K562 (cell line): ENCODE data around the gene ING1. TPM values are rescaled to one million over a fixed set of nuclear protein-coding genes. Genes with fewer than 3 reads are reported as not detected.

Experiments
- BDP1 ChIP-seq: IDR thresholded peaks from 3 replicates; pipeline ENCODE4 v1.6.1; 2011; ENCODE audit not compliant: insufficient read length, insufficient read depth
- BMI1 ChIP-seq: fragments of 150-350 bp; IDR thresholded peaks from 2 replicates; pipeline ENCODE4 v1.6.1; 2014; ENCODE audit warnings: low read length
- C11orf30 ChIP-seq: fragments of 450-650 bp; IDR thresholded peaks from 2 replicates; pipeline ENCODE4 v1.6.1; 2016; ENCODE audit warnings: low read depth, mild to moderate bottlenecking
- CAMTA2 ChIP-seq: fragments of 250-450 bp; sonication (Bioruptor Pico); conservative IDR thresholded peaks from 2 replicates; pipeline ENCODE4 v1.5.1; 2022
- CXXC5 ChIP-seq: fragments of 250-450 bp; sonication (Bioruptor Pico); IDR thresholded peaks from 2 replicates; pipeline ENCODE4 v1.8.0; 2022; ENCODE audit warnings: inconsistent platforms, mild to moderate bottlenecking, moderate library complexity
- ID3 ChIP-seq, 2 experiments: fragments of 250-450 bp in 1 of 2; fragments of 450-650 bp in 1 of 2; sonication (Bioruptor Pico) in 1 of 2; IDR thresholded peaks; 2 replicates each; pipeline versions ENCODE4 v1.6.1 to v1.8.0; 2016 to 2021; ENCODE audit warnings: mild to moderate bottlenecking in 2 of 2, moderate library complexity in 2 of 2, missing compliant biosample characterization in 1 of 2, missing genetic modification characterization in 1 of 2
- LCOR ChIP-seq: sonication (generic); formaldehyde crosslinking; IDR thresholded peaks from 2 replicates; pipeline ENCODE4 v1.8.0; 2022; ENCODE audit warnings: mild to moderate bottlenecking, missing genetic modification reagents
- MYC ChIP-seq, 2 experiments: fragments of 250-450 bp in 1 of 2; sonication (Bioruptor Pico) in 1 of 2; IDR thresholded peaks; 2 replicates each; pipeline versions ENCODE4 v1.5.1 to v1.6.1; 2012 to 2021; ENCODE audit warnings: low read depth in 2 of 2, borderline replicate concordance in 1 of 2, improper control_type of control experiment in 1 of 2, low read length in 1 of 2, mild to moderate bottlenecking in 1 of 2, moderate library complexity in 1 of 2
- NELFE ChIP-seq: IDR thresholded peaks from 2 replicates; pipeline ENCODE4 v1.6.1; 2011; ENCODE audit warnings: mild to moderate bottlenecking; ENCODE audit not compliant: insufficient read depth, insufficient read length
- NR2C2 ChIP-seq, 2 experiments: fragments of 200-800 bp in 1 of 2; sonication (Bioruptor generic) in 1 of 2; sonication (generic) in 1 of 2; formaldehyde crosslinking in 1 of 2; IDR thresholded peaks; 2 replicates each; pipeline versions ENCODE4 v1.6.1 to v1.8.0; 2016 to 2022; ENCODE audit warnings: mild to moderate bottlenecking in 1 of 2, missing compliant biosample characterization in 1 of 2, missing genetic modification characterization in 1 of 2, missing genetic modification reagents in 1 of 2
- PHF8 ChIP-seq: fragments of 200-600 bp; sonication (generic); IDR thresholded peaks from 2 replicates; pipeline ENCODE4 v1.6.1; 2012; ENCODE audit warnings: mixed run types, mild to moderate bottlenecking, inconsistent platforms, low read length, moderate library complexity, borderline replicate concordance
- PKNOX1 ChIP-seq: fragments of 450-650 bp; IDR thresholded peaks from 2 replicates; pipeline ENCODE4 v1.6.1; 2016
- PML ChIP-seq: IDR thresholded peaks from 2 replicates; pipeline ENCODE4 v1.6.1; 2012; ENCODE audit warnings: low read length, inconsistent platforms
- RBM14 ChIP-seq: fragments of 200-400 bp; formaldehyde crosslinking; IDR thresholded peaks from 2 replicates; pipeline ENCODE4 v1.6.1; 2018; ENCODE audit warnings: low read depth, mild to moderate bottlenecking, low read length, moderate library complexity, borderline replicate concordance; ENCODE audit not compliant: insufficient read depth
- SREBF1 ChIP-seq: fragments of 150-350 bp; IDR thresholded peaks from 2 replicates; pipeline ENCODE4 v1.6.1; 2014; ENCODE audit warnings: antibody characterized with exemption, low read depth, low read length, borderline replicate concordance
- SRSF1 ChIP-seq: fragments of 200-400 bp; formaldehyde crosslinking; IDR thresholded peaks from 2 replicates; pipeline ENCODE4 v1.6.1; 2017; ENCODE audit warnings: mild to moderate bottlenecking, low read depth, low read length, moderate library complexity
- THAP7 ChIP-seq: fragments of 250-450 bp; sonication (Bioruptor Pico); IDR thresholded peaks from 2 replicates; pipeline ENCODE4 v1.5.0; 2021
- THRB ChIP-seq: fragments of 450-650 bp; formaldehyde crosslinking; conservative IDR thresholded peaks from 2 replicates; pipeline ENCODE4 v1.4.0; 2022; ENCODE audit warnings: mild to moderate bottlenecking, missing genetic modification characterization
- TRIM28 ChIP-seq: fragments of 450-650 bp; IDR thresholded peaks from 2 replicates; pipeline ENCODE4 v1.6.1; 2017
- ZC3H11A ChIP-seq: IDR thresholded peaks from 2 replicates; pipeline ENCODE4 v1.6.1; 2012; ENCODE audit warnings: low read depth, low read length, improper control_type of control experiment
- ZNF408 ChIP-seq: fragments of 250-450 bp; sonication (Bioruptor Pico); IDR thresholded peaks from 2 replicates; pipeline ENCODE4 v1.4.0; 2020; ENCODE audit warnings: low read depth, mild to moderate bottlenecking, moderate library complexity
- polyA plus RNA-seq, 8 experiments: library from polyadenylated mRNA; depleted of rRNA in 4 of 8; stranded (reverse) in 5 of 8; unstranded in 3 of 8; fragments of >200 nt; fragmentation: Nextera tagmentation in 2 of 8; fragmentation: Illumina TruSeq in 1 of 8; extraction: Ambion mirVana in 2 of 8; extraction: Trizol in 1 of 8; gene quantifications; 2 replicates each; pipeline versions ENCODE4 v1.2.1 to v1.2.3, GENCODE V29; 2011 to 2014; ENCODE audit warnings: inconsistent platforms in 1 of 8, missing spikeins in 1 of 8
- total RNA-seq, 7 experiments: library from RNA; depleted of rRNA in 6 of 7; stranded (reverse); fragments of >200 nt in 6 of 7; fragmentation: Illumina TruSeq in 2 of 7; extraction: Trizol in 2 of 7; gene quantifications; 2 replicates each; pipeline versions ENCODE4 v1.2.1 to v1.2.3, GENCODE V29; 2011 to 2021; ENCODE audit warnings: low replicate concordance in 1 of 7
- TF ChIP-seq, protein P1 (sequence below), 2 experiments: fragments of 450-650 bp; conservative IDR thresholded peaks; 2 replicates each; pipeline ENCODE4 v1.6.1; 2017; ENCODE audit warnings: mild to moderate bottlenecking in 2 of 2, moderate library complexity in 2 of 2

The ING1 gene
- total and polyA plus RNA-seq, 9 of the 15 experiments (the other 6 are each of a cell fraction or from before 2014, with no cell fraction given), result 1.0 to 20.1 (median 8.2) TPM

DNA sequence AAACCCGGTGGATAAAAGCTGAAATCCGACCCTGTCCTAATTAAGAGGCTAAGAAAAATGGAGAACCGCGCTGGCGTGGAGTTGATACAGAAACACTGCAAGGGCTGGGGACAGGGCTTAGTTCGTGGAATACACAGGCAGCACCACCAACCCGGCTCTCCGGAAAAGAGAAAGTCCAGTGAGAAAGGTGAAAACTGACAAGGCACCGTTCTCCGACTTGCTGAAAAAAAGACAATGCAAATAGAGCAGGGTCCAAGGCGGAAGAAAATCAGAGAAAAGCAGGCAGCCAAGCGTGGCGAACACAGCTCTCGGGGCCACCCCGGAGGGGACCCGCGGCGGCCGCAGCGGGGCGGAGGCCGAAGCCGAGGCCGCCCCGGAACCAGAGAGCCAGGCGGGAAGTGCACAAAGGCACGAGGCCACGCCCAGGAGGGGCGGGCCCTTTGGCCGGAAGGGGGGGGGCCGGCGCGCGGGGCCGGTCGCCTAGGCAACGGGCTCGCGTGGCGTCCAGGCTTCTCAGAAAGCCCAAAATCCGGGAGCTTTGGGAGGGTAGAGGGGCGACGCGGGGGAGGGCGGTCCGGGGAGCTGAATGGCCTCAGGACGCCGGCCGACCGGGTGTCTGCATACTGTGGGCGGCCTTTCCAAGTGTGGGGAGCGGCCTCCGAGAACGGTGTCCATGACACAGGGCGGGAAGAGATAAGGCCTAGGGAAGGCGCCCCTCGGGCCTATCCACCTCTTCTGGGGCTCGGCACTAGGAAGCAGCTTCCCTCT, 1.2 kb upstream of the ING1 start (continued):
- no peak for TF ChIP-seq PKNOX1
- peak; percentile 41; the same call in 1 of the 2 replicates for TF ChIP-seq MYC (IDR thresholded peaks at IDR 0.05; ENCODE audit: low read depth, low read length)
- TF ChIP-seq MYC (CRISPR knock-in tag; IDR thresholded peaks at IDR 0.05; ENCODE audit: borderline replicate concordance, low read depth), result no peak
- TF ChIP-seq THRB, result no peak
- no peak for TF ChIP-seq ZNF408 (CRISPR knock-in tag)
- TF ChIP-seq, protein P1, sequence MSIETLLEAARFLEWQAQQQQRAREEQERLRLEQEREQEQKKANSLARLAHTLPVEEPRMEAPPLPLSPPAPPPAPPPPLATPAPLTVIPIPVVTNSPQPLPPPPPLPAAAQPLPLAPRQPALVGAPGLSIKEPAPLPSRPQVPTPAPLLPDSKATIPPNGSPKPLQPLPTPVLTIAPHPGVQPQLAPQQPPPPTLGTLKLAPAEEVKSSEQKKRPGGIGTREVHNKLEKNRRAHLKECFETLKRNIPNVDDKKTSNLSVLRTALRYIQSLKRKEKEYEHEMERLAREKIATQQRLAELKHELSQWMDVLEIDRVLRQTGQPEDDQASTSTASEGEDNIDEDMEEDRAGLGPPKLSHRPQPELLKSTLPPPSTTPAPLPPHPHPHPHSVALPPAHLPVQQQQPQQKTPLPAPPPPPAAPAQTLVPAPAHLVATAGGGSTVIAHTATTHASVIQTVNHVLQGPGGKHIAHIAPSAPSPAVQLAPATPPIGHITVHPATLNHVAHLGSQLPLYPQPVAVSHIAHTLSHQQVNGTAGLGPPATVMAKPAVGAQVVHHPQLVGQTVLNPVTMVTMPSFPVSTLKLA (conservative IDR thresholded peaks at IDR 0.05), result peak; percentile 69 to 83
- TF ChIP-seq BMI1, result peak; percentile 76
- TF ChIP-seq RBM14, result no peak
- TF ChIP-seq SREBF1, result no peak
- no peak for TF ChIP-seq BDP1
- TF ChIP-seq CAMTA2 (CRISPR knock-in tag), result no peak
- TF ChIP-seq CXXC5 (CRISPR knock-in tag), result no peak; the same call in 1 of the 2 replicates
- TF ChIP-seq C11orf30, result no peak
- TF ChIP-seq PML, result peak; percentile 56; the same call in 1 of the 2 replicates
- no peak for TF ChIP-seq ID3 (CRISPR knock-in tag; IDR thresholded peaks at IDR 0.05)
- TF ChIP-seq ID3 (tag; IDR thresholded peaks at IDR 0.05), result 0 out of 2 replicates have a peak, but pooled peaks have one; percentile 2
- TF ChIP-seq NR2C2 (CRISPR knock-in tag; IDR thresholded peaks at IDR 0.05), result no peak
- peak; percentile 96 for TF ChIP-seq NR2C2 (tag; IDR thresholded peaks at IDR 0.05)
- no peak for TF ChIP-seq THAP7 (CRISPR knock-in tag)
- TF ChIP-seq ZC3H11A, result no peak
- TF ChIP-seq SRSF1, result no peak
- TF ChIP-seq TRIM28, result no peak
- TF ChIP-seq LCOR (CRISPR knock-in tag), result 0 out of 2 replicates have a peak, but pooled peaks have one; percentile 19
- TF ChIP-seq PHF8, result peak; percentile 87
- no peak for TF ChIP-seq NELFE
